ENCODE measurements around the gene ZNF423.

GRCh38 chr16:49446805-49447204 is 409.1 kb downstream of the ZNF423 start:
- TF ChIP-seq CTCF (conservative IDR thresholded peaks at IDR 0.05; ENCODE audit: low read depth, low read length) (no peak), EZH2 (IDR thresholded peaks at IDR 0.05; ENCODE audit: borderline replicate concordance, low read depth, low read length, poor library complexity, severe bottlenecking) (no peak)
